WI38 (cell line): Measurements from ENCODE around the gene TCF12.

ENCODE experiments used
- H3K4me3 ChIP-seq: 2 replicates; pipeline ENCODE4 v1.5.1; 2011; ENCODE audit warnings: low read depth, mild to moderate bottlenecking, control low read depth, low read length
- CTCF ChIP-seq: IDR thresholded peaks from 2 replicates; pipeline ENCODE4 v1.5.1; 2012; ENCODE audit warnings: low read depth, mild to moderate bottlenecking, control low read depth, low read length

Gene TCF12

GRCh38 chr15:57324944-57325679 is 406.7 kb downstream of the TCF12 start:
- no peak overlapping the region for H3K4me3 ChIP-seq
- TF ChIP-seq CTCF: no peak

GRCh38 chr15:57326196-57326595 is 407.8 kb downstream of the TCF12 start:
- no peak overlapping the region for H3K4me3 ChIP-seq
- TF ChIP-seq CTCF: no peak

GRCh38 chr15:57327985-57328471 is 409.6 kb downstream of the TCF12 start:
- peak overlapping the region; percentile 27 for H3K4me3 ChIP-seq

GRCh38 chr15:57328479-57328878 is 410.0 kb downstream of the TCF12 start:
- TF ChIP-seq CTCF: no peak
- no peak overlapping the region for H3K4me3 ChIP-seq

More at GRCh38 chr15:57327985-57328471, 409.6 kb downstream of the TCF12 start:
- no peak for TF ChIP-seq CTCF

GRCh38 chr15:57328897-57329296 is 410.5 kb downstream of the TCF12 start:
- no peak for TF ChIP-seq CTCF
- H3K4me3 ChIP-seq: no peak overlapping the region

GRCh38 chr15:57329582-57330367 is 411.3 kb downstream of the TCF12 start:
- no peak for TF ChIP-seq CTCF
- no peak overlapping the region for H3K4me3 ChIP-seq
